Measurements from ENCODE around the gene ZNF157.

GRCh38 chrX:47430925-47431324 lies 60.5 kb downstream of the ZNF157 start:
- TF ChIP-seq CTCF (IDR thresholded peaks at IDR 0.05 in 4 of 5, conservative IDR thresholded peaks at IDR 0.05 in 1 of 5) (no peak), POLR2A (IDR thresholded peaks at IDR 0.05) (no peak)
